Brain microvascular endothelial cell (primary cell): ENCODE measurements around the gene MYBPC3.

Experiments used
- DNase-seq: peaks from one replicate; pipeline ENCODE4 v3.0.0-alpha.2; 2020
- H3K27ac ChIP-seq: fragments of 250-450 bp; sonication (Bioruptor Pico); 2 replicates; pipeline ENCODE4 v1.5.1; 2020; ENCODE audit warnings: mild to moderate bottlenecking, moderate library complexity
- H3K27me3 ChIP-seq: fragments of 250-450 bp; sonication (Bioruptor Pico); replicated peaks from 2 replicates; pipeline ENCODE4 v1.5.1; 2020; ENCODE audit warnings: mild to moderate bottlenecking
- H3K36me3 ChIP-seq: fragments of 250-450 bp; sonication (Bioruptor Pico); replicated peaks from 2 replicates; pipeline ENCODE4 v1.5.1; 2020; ENCODE audit warnings: mild to moderate bottlenecking
- H3K4me3 ChIP-seq: 2 replicates; pipeline ENCODE4 v1.5.1; 2011; ENCODE audit warnings: low read depth, mild to moderate bottlenecking, control low read depth, low read length, moderate library complexity
- CTCF ChIP-seq: IDR thresholded peaks from 2 replicates; pipeline ENCODE4 v1.5.1; 2011; ENCODE audit warnings: low read depth, mild to moderate bottlenecking, moderate library complexity, low read length, control low read depth, inconsistent platforms; ENCODE audit errors: missing control alignments
- in situ Hi-C: cut with HindIII; loops from 2 replicates; pipeline ENCODE4 v1.10.0; 2017; ENCODE audit warnings: low sequenced_read_pairs, low pct_ligation_motif_present

MYBPC3 gene

DNA sequence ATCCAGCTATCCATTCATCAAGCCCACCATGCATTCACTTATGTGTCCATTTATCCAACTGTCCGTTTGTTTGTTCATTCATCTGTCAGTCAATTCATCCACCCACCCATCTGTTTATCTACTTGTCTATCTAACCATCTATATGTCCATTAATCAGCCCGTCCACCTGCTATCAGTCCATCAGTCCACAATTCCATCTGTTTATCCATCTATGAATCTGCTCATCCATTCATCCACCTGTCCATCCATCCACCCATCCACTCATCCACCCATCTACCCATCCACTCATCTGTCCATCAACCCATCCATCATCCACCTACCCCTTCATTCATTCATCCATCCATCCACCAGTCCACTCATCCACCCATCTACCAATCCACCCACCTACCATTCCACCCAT is 26.8 kb upstream of the MYBPC3 start:
- no peak for TF ChIP-seq CTCF
- Histone ChIP-seq H3K36me3 (no peaks in the 10 kb centered on the region), H3K4me3 (no peak overlapping the region), H3K27me3 (no peaks in the 10 kb centered on the region), H3K27ac (no peak overlapping the region)
- no peak for DNase-seq
- in situ Hi-C loops: no loop called here

GRCh38 chr11:47378836-47379170 is 26.3 kb upstream of the MYBPC3 start:
- no peak overlapping the region for H3K27ac ChIP-seq
- H3K27me3 ChIP-seq: no peaks in the 10 kb centered on the region
- no peak overlapping the region for H3K4me3 ChIP-seq
- TF ChIP-seq CTCF: no peak
- no peak for DNase-seq
- in situ Hi-C loops: no loop called here
- H3K36me3 ChIP-seq: no peaks in the 10 kb centered on the region

DNA sequence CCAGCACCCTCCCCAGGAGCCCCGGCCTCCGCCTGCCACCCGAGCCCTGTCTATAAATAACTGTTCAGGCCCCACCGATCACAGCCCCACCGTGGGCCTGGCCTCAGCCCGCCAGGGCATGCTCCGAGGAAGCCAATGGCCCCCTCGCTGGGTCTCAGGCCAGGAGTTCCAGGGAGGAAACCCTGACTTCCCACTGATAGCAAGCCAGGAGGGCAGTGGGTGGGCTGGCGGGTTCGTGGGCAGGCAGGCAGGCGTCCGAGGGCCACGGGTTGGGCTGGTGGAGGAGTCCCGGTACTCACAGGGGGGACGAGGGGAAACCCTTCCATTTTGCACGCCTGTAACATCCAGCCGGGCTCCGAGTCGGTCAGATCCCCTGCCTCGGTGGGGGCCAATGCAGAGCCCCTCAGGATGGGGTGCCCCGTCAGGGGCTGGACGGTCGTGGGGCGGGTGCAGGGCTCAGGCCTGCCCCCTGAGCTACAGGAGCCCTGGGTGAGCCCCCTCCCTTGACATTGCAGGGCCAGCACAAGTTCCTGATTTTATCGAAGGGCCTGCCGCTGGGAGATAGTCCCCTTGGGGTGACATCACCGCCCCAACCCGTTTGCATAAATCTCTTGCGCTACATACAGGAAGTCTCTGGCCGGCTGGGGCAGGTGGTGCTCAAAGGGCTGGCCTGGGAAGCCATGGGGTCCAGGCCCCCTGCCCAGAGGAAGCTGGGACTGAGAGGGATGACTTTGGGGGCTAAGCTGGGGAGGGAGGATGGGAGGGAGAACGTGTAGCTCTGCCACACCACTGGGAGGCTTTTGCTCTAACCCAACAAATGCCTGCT is 25.7 kb upstream of the MYBPC3 start, which contains the start of gene SPI1:
Gene SPI1, minus strand, starts transcription at position 538 of the 826 bp plus-strand sequence. Its CDS starts 194 bp downstream, at position 344.
- no peak for TF ChIP-seq CTCF
- in situ Hi-C loops: no loop called here
- Histone ChIP-seq H3K4me3 (no peak within 1 kb of the TSS), H3K27me3 (no peaks in the 10 kb centered on the region), H3K36me3 (no peaks in the 10 kb centered on the region), H3K27ac (no peak within 1 kb of the TSS)
- DNase-seq: no peak

DNA sequence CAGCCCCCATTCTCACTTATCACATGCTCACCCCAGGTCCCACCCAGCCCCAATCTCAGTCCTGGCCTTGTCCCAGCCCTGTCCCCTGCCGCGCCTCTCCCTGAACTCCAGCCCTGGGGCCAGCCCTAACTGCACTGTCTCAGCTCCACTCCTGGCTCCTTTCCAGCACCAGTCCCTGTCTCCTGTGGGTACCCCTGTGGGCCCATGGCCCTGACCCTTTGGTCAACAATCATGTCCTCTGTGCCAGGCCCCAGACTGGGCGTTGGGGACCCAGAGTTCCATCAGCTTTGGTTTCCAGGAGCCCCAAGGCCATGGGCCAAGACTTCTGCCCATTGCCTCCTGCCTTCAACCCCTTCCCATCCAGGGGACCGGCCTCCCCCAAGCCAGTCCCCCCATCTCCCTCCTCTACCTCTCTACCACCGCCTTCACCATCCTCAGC is 25.1 kb upstream of the MYBPC3 start:
- in situ Hi-C loops: no loop called here
- no peaks in the 10 kb centered on the region for H3K27me3 ChIP-seq
- H3K36me3 ChIP-seq: no peaks in the 10 kb centered on the region
- no peak for DNase-seq
- no peak overlapping the region for H3K27ac ChIP-seq
- H3K4me3 ChIP-seq: no peak overlapping the region
- TF ChIP-seq CTCF: no peak

- no peaks in the 10 kb centered on the region for H3K36me3 ChIP-seq
- no peak for DNase-seq
Measured at GRCh38 chr11:47376525-47377371, 24.2 kb upstream of the MYBPC3 start.

More at GRCh38 chr11:47376525-47377371, 24.2 kb upstream of the MYBPC3 start:
- no peak overlapping the region for H3K4me3 ChIP-seq
- no peak overlapping the region for H3K27ac ChIP-seq
- TF ChIP-seq CTCF: no peak
- no peaks in the 10 kb centered on the region for H3K27me3 ChIP-seq
- in situ Hi-C loops: no loop called here
